Measurements from ENCODE around the gene HOXB5.
A peak's percentile ranks its signal among the peaks of the same experiment; 100 is the strongest.

Gene HOXB5

DNA sequence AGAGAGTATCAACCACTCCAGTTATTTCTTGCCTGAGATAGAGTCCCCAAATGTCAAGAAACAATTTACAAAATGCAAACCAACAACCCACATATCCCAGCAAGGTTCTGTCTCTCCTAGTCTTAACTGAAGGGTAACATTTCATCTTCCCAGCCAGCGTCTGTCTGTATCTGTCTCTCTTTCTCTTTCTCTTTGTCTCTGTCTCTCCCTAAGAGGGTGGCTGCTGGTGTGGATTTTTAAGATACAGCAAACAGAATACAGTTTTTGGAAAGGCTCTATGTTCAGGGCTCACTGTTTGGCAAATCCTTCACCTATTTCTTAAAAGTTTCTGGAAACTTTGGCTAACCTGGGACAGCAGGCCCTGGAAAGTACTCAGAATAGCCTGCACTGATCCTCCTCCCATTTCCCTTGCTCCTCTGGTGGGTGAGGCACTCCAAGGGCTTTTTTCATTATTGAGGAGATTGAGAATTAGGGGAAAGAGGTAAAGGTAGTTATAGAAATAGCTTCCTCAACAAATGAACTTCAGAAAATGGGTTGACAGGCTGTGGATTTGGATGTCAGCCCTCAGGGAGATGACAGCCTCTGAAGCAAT, 21.7 kb downstream of the HOXB5 start:
- no peak overlapping the region for H3K4me3 ChIP-seq (replicated peaks; ENCODE audit: low read depth, low read length)
- DNase-seq (ENCODE audit: low read depth): no peak
- TF ChIP-seq, protein P1, sequence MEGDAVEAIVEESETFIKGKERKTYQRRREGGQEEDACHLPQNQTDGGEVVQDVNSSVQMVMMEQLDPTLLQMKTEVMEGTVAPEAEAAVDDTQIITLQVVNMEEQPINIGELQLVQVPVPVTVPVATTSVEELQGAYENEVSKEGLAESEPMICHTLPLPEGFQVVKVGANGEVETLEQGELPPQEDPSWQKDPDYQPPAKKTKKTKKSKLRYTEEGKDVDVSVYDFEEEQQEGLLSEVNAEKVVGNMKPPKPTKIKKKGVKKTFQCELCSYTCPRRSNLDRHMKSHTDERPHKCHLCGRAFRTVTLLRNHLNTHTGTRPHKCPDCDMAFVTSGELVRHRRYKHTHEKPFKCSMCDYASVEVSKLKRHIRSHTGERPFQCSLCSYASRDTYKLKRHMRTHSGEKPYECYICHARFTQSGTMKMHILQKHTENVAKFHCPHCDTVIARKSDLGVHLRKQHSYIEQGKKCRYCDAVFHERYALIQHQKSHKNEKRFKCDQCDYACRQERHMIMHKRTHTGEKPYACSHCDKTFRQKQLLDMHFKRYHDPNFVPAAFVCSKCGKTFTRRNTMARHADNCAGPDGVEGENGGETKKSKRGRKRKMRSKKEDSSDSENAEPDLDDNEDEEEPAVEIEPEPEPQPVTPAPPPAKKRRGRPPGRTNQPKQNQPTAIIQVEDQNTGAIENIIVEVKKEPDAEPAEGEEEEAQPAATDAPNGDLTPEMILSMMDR (IDR thresholded peaks at IDR 0.05; ENCODE audit: low read length, missing control alignments): no peak

DNA sequence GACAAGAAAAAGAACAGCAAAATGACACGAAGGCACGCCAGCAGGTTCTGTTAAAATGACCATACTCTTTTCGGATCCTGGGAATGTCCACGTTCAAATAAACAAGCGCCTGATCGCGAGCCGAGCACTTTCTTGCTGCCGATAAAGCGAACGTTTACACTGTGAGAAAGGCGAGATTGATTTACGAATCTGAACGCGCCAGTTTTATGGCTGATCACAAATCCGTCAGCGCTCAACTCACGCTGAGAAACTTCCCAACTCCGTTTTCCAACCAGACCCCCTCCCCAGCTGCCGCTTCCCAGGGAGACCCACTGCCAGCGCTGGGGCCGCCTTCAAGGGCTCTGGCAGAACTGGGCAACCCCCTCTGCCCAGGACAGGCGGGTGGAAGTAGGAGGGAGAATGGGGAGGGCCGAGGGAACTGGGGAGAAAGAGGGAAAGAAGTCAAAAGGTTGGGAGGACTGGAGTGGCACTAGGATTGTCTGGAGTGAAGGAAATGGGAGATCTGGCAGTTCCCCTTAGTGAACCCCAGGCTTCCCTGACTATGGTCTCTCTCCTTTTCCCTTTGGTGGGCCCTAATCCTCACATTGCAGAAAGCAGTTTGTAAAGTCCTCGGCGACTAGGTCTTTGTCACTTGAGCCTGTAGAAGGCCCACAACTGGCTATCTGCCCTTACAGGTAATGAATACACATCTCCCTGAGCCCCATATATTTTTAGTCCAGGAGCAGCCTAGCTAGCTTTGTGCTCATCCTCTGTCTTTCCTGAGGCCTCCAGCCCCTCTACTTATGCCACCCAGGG, 22.4 kb downstream of the HOXB5 start:
- TF ChIP-seq, protein P1 (IDR thresholded peaks at IDR 0.05; ENCODE audit: low read length, missing control alignments): no peak
- DNase-seq (ENCODE audit: low read depth): no peak
- H3K4me3 ChIP-seq (replicated peaks; ENCODE audit: low read depth, low read length): no peak overlapping the region

DNA sequence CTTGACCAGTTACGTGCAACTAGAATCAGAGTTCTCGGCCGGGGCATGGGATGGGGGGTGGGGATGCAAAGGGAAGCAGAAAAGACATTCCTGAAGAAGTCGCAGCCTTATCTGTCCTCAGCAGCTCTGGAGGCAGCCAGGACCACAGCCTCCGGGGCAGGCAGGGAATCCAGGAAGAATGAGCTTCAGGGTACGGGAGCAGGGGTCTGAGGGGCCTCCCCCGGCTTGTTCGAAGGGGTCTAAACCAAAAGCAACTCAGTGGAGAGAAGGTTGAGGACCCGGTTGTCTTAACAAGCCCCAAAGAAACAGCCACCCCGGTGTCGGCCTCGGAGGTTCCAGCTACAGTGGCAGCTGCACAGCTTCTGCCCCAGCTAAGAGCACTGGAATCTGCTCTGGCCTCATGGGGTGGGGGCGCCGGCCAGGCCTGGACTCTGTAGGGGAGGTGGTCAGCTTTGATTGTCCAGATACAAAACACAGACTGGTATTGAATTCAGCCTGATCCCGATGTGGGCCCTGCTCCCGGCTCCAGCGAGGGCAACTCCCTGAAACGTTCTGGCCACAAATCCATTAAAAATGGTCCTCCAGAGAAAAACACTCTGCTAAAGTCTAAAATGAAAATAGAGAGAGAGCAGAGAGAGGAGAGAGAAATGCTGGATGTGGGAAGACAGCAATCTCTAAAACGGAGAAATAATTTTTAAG, 23.1 kb downstream of the HOXB5 start:
- TF ChIP-seq, protein P1 (IDR thresholded peaks at IDR 0.05; ENCODE audit: low read length, missing control alignments): no peak
- DNase-seq (ENCODE audit: low read depth): no peak
- no peak overlapping the region for H3K4me3 ChIP-seq (replicated peaks; ENCODE audit: low read depth, low read length)

DNA sequence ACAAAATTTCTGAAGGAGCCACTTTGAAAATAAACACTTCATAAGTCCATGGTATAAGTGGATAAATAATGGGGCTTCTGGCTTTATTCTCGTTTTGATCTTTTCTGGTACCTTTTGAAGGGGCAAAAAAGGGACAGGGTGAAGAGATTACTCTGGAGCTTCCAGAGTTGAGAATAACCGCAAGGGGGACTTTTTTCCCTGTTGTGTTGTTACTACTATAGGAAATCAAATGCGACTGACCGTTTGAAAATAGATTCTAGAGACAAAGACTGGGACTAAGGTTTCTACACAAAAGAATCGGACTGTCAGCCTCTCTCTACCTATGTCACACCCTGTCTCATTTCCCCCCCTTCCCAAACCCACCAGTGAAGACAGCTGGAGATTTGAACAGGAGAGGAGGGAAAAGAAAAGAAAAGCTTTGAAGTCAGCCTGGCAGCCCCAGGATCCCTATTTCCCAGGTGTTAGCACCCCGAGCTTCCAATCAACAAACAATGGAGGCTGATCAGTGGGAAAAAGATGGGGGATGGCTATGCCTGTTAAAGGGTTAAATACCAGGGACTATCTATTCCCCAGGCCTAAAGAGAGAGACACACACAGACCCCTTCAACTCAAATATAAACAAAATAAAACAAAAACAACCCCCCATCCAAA, 23.8 kb downstream of the HOXB5 start:
- TF ChIP-seq, protein P1 (IDR thresholded peaks at IDR 0.05; ENCODE audit: low read length, missing control alignments): no peak
- DNase-seq (ENCODE audit: low read depth): no peak
- H3K4me3 ChIP-seq (replicated peaks; ENCODE audit: low read depth, low read length): no peak overlapping the region

DNA sequence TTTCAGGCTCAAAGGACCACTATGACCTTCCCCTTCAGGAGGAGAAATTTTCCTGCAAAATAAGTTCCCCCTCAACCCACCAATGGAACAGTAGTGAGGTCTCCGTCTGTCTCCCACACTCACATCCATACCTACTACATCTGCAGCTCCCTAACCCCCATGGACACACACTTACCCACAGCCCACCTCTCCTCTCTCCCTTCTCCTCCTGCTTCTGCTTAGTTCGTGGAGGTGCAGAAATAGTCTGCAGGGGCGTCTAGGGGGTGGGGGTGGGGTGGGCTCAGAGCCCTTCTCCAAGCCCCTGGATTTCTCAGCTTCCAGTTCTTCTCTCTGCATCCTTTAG, 24.4 kb downstream of the HOXB5 start:
- no peak for DNase-seq (ENCODE audit: low read depth)
- no peak overlapping the region for H3K4me3 ChIP-seq (replicated peaks; ENCODE audit: low read depth, low read length)
- TF ChIP-seq, protein P1 (IDR thresholded peaks at IDR 0.05; ENCODE audit: low read length, missing control alignments): no peak

DNA sequence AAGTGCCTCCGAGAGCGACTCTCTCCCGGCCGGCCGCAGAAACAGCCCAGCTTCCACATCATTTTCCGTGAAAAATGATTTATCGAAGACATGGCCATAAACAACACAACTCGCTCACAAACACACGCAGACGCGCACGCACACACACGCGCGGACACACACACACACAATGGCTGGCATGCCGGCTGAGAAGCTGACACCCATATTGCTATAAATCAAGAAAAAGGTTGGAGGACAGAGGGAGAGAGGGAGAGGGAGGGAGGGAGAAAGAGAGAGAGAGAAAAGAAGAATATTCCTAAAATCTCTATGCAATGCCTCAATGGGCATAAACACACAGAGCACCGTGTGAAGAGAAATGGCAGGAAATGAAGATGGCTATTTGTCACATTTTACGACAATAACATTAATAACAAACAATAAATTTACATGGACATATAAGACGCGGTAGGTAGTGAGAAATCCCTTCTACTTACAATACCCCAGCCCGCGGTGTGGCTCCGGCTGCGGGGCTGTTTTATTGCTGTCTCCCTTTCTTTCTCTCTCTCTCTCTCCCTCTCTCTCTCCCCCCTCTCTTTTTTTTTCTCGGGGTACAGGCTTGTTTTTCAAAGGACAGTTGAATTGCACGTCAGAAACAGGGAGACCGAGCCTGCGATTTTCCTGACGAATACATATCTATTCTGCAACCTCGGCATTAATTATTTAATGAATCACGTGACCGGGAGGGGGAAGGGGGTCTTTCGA, 24.9 kb downstream of the HOXB5 start:
- DNase-seq (ENCODE audit: low read depth): no peak
- peak overlapping the region; percentile 17 for H3K4me3 ChIP-seq (replicated peaks; ENCODE audit: low read depth, low read length)
- TF ChIP-seq, protein P1 (IDR thresholded peaks at IDR 0.05; ENCODE audit: low read length, missing control alignments): no peak
